GM19099 (cell line): Measurements from ENCODE around the gene KIF21B.

Experiments used
- POLR2A ChIP-seq: IDR thresholded peaks from 3 replicates; pipeline ENCODE4 v1.6.1; 2011; ENCODE audit warnings: low read depth; ENCODE audit not compliant: insufficient read length; ENCODE audit errors: extremely low read depth

The KIF21B gene

DNA sequence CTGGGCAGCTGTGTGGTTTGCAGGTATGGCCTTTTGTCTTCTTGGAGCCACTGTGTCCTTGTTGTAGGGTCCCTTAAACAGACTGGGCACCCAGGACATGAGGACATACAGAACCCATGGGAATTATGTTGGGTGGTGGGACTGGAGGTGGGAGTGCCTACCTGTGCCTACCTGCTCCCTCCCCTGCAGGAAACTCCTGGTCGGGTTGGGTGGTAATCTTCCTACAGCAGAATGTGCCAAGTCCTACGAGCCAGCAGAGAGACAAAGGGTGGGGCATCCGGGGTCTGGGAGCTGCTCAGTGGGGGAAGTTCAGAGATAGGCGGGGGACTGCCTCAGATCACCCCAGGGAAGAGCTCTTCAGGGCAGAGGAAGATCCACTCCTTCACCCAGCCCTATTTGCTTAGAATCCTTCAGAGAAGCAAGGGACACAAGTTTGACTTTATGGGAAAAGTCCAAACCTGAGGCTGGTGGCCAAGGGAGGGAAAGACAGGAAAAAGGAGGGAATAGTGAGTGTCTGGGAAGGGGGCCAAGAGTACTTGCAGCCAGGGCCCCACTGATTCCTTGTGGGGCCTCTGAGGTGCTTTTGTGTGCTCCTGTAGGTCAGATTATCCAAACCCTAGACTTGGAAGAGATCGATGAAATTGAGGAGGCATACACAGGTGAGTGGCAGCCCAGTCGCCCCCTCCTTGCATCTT, 58.3 kb downstream of the KIF21B start:
- no peak for TF ChIP-seq POLR2A

GRCh38 chr1:200963076-200963475, 60.4 kb downstream of the KIF21B start:
- no peak for TF ChIP-seq POLR2A

GRCh38 chr1:200962631-200963030, 60.9 kb downstream of the KIF21B start:
- TF ChIP-seq POLR2A, result no peak

DNA sequence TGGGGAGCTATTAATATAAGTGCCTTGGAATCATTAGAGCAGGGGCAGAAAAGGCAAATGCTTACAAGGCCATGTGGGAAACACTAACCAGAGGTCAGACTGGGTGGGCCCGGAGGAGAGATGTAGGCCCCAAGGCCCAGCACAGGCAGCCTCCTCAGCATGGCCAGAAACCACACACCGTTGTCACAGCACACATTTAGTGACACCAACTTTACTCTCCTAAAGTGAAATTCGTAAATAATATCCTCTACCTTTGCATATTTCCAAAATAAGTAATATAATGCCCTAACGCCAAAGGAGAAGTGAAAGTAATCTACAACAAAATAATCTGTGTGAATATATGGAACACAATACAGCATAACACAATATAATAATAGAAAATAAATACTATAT, 62.6 kb downstream of the KIF21B start:
- TF ChIP-seq POLR2A, result no peak

GRCh38 chr1:200960236-200960947, 63.1 kb downstream of the KIF21B start:
- no peak for TF ChIP-seq POLR2A

DNA sequence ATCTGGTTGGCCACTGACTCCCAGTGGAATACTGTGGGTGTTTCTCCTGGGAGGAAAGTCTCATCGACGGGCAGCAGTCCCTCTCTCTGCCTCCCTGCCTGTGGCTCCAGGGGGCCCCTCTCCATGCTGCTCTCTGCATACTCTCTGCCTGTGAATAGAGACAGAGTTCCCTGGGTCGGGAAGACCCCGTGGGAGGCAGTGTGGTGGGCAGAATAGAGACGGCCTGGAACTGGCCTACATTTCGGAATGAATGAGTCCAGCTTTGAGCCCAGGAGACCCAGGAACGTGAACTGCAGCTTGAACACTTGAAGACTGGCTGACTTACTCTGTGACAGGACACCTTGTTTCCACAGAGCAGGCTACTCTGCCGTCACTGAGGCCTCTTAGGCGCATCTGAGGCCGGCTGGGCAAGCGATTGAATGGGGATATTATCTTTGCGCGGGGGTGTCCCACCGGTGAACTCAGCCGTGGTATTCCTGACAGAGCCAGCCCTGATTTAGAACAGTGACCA, 64.0 kb downstream of the KIF21B start:
- no peak for TF ChIP-seq POLR2A

DNA sequence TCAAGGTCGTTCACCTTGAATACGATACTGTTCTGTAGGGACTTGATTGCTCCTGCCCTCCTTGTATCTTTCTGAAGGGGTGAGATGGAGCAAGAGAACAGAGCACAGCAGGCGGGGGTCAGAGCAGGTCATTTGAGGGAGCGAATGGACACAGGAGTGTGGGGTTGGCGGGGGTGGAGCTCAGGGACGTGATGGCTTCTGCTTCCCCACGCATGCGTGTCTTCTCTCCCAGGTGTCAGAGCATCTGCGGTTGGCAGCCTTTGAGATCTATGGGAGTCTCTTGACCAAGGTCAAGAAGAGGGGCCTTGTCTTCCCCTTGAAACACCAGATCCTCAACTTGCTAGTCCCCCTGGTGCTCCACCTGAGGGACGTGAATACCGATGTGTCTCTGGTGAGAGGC, 64.9 kb downstream of the KIF21B start:
- no peak for TF ChIP-seq POLR2A

DNA sequence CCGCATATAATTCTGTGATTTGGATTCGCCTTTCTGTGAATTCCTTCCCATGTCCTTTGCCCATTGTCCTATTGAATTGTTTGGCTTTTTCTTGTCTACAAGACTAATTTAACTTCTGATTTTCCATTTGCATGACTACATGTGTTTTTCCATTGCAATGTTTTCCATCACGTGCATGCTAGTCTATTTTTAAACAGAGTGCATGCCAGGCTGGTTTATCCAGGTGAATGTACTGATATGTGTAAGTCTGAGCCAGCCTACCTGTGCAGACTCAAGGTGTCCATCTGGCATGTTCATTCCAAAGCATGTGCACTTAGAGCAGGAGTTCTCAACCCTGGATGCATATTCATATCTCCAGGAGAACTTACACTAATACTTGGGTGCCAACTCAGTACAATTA, 69.1 kb downstream of the KIF21B start:
- no peak for TF ChIP-seq POLR2A

GRCh38 chr1:200951016-200951415, 72.5 kb downstream of the KIF21B start:
- no peak for TF ChIP-seq POLR2A

DNA sequence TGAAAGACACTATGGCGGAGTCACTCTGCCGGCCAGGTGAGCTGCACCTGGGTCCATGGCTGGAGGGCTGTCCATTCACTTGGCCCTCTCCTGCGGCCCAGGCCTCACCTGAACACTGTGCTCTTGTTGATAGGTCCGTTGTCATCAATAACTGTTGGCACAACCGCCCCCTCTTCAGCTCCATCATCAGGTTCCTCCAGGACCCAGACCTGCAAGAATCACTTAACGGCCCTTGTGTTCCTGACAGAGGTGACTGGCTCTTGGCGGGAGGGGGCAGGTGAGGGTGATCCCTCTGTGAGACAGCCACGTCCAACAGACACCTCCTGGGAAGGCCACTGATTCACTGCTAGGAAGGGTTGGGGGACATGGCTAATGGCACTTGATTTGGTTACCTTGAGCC, 73.9 kb downstream of the KIF21B start:
- no peak for TF ChIP-seq POLR2A

DNA sequence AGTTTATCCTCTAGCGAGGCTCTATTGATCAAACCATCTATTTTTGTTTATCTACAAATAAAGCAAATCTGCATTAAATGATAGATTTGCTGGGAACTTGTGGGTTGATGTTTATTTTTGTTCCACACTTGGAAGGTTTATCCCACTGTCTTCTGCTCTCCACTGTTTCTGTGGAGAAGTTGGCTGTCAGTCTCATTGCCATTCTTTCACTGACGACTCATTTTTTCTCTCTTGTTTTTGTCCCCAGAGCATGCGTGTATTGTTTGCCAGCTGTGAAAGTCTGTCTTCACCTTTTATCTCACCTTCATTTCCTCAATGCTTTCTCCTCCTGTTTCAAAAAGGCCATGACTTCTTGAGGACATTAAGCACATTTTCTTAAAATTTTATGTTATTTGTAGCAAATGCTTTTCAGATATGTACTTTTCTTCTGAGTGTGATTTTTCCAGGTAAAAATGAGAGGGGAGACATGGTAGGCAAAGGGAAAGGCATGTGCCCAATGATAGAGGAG, 76.4 kb downstream of the KIF21B start:
- no peak for TF ChIP-seq POLR2A

DNA sequence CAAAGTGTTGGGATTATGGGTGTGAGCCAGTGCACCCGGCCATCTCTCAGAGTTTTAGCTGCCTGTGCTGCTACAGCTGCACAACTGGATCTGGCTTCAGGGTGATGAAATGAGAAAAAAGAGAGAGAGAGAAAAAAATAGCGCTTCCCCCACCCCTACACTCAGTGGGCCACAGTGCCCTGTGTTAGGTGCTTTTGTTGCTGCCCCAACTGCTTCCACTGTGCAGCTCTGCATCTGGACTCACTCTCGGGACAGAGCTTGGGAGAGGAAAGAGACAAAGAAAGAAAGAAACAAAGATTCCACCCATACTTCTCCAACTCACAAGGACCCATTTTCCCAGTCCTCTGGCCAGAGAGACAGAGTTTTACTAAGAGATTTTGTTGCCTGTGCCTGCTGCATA, 78.4 kb downstream of the KIF21B start:
- no peak for TF ChIP-seq POLR2A

GRCh38 chr1:200938955-200939354, 84.6 kb downstream of the KIF21B start:
- no peak for TF ChIP-seq POLR2A

GRCh38 chr1:200934676-200935245, 88.8 kb downstream of the KIF21B start:
- TF ChIP-seq POLR2A, result no peak

- TF ChIP-seq POLR2A, result no peak
These were observed 91.7 kb downstream of the KIF21B start for GRCh38 chr1:200931776-200932175.

GRCh38 chr1:200929530-200930278, 93.8 kb downstream of the KIF21B start:
- TF ChIP-seq POLR2A, result no peak

- TF ChIP-seq POLR2A, result no peak
These were observed 97.7 kb downstream of the KIF21B start for GRCh38 chr1:200925831-200926230.
